IPS-15b (cell line): ENCODE measurements around the gene RRP8.
A peak's percentile ranks its signal among the peaks of the same experiment; 100 is the strongest.

Source experiments
- H3K27me3 ChIP-seq: one replicate; pipeline ENCODE4 v1.6.1; 2013; ENCODE audit warnings: low read length; ENCODE audit not compliant: control insufficient read depth, insufficient read depth
- H3K36me3 ChIP-seq: one replicate; pipeline ENCODE4 v1.6.1; 2013; ENCODE audit warnings: low read length; ENCODE audit not compliant: control insufficient read depth, insufficient read depth
- H3K4me1 ChIP-seq: one replicate; pipeline ENCODE4 v1.6.1; 2013; ENCODE audit warnings: mild to moderate bottlenecking, low read length; ENCODE audit not compliant: control insufficient read depth, insufficient read depth
- H3K4me3 ChIP-seq: one replicate; pipeline ENCODE4 v1.5.1; 2013; ENCODE audit warnings: low read depth, low read length
- H3K9ac ChIP-seq: one replicate; pipeline ENCODE4 v1.6.1; 2013; ENCODE audit warnings: low read depth, mild to moderate bottlenecking, low read length
- H3K9me3 ChIP-seq: one replicate; pipeline ENCODE4 v1.6.1; 2013; ENCODE audit warnings: mild to moderate bottlenecking, low read length; ENCODE audit not compliant: control insufficient read depth, insufficient read depth

The RRP8 gene

GRCh38 chr11:6604081-6604626 is 738 bp upstream of the RRP8 start:
- Histone ChIP-seq H3K9me3 (no peaks in the 10 kb centered on the region), H3K9ac (peak overlapping the region; percentile 85), H3K27me3 (no peaks in the 10 kb centered on the region), H3K4me1 (peaks cover 14% of the 10 kb centered on the region), H3K4me3 (peak overlapping the region; percentile 98), H3K36me3 (peaks cover 30% of the 10 kb centered on the region)

GRCh38 chr11:6602096-6602940 is 1.1 kb downstream of the RRP8 start:
- Histone ChIP-seq H3K27me3 (no peaks in the 10 kb centered on the region), H3K36me3 (peaks cover 19% of the 10 kb centered on the region), H3K4me1 (peaks cover 11% of the 10 kb centered on the region), H3K9me3 (no peaks in the 10 kb centered on the region), H3K4me3 (peak overlapping the region; percentile 98), H3K9ac (no peak overlapping the region)

- H3K4me1 ChIP-seq, result peaks cover 4% of the 10 kb centered on the region
- H3K4me3 ChIP-seq, result no peak overlapping the region
- no peaks in the 10 kb centered on the region for H3K27me3 ChIP-seq
- H3K9ac ChIP-seq, result no peak overlapping the region
- H3K9me3 ChIP-seq, result no peaks in the 10 kb centered on the region
- H3K36me3 ChIP-seq, result peaks cover 19% of the 10 kb centered on the region
Observed at GRCh38 chr11:6601041-6601461, 2.4 kb downstream of the RRP8 start.

DNA sequence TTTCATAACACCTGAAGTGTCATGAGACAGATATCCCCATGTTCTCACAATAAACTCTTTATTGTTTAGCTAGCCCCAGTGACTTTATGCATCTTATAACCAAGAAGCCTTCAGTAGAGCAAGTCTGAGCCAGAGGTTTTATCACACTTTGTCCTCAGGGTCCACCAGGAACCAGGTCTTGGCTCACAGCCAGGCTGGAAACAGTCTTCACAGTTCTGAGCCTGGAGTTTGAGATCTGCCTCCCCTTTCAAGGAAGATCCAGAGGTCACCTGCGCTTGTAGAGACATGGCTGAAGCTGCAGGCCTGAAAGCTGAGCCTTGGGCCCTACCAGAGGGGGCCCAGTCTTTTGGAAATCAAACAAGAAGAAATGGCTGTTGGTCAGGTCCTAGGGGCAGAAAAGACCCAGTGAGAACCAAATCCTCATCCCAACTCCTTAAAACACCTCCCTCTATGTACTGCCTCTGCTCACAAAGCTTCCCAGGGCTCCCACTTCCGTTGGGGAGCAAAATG is 3.5 kb downstream of the RRP8 start:
- Histone ChIP-seq H3K27me3 (no peaks in the 10 kb centered on the region), H3K4me3 (no peak overlapping the region), H3K36me3 (peaks cover 19% of the 10 kb centered on the region), H3K9ac (no peak overlapping the region), H3K9me3 (no peaks in the 10 kb centered on the region), H3K4me1 (peaks cover 3% of the 10 kb centered on the region)

- peaks cover 19% of the 10 kb centered on the region for H3K36me3 ChIP-seq
- no peak overlapping the region for H3K4me3 ChIP-seq
Observed at GRCh38 chr11:6599449-6599848, 4.0 kb downstream of the RRP8 start.

GRCh38 chr11:6598555-6598954 is 4.9 kb downstream of the RRP8 start:
- Histone ChIP-seq H3K27me3 (no peaks in the 10 kb centered on the region), H3K36me3 (peaks cover 19% of the 10 kb centered on the region), H3K4me3 (no peak overlapping the region), H3K9me3 (no peaks in the 10 kb centered on the region), H3K9ac (no peak overlapping the region), H3K4me1 (no peaks in the 10 kb centered on the region)

More at GRCh38 chr11:6599449-6599848, 4.0 kb downstream of the RRP8 start:
- Histone ChIP-seq H3K27me3 (no peaks in the 10 kb centered on the region), H3K4me1 (no peaks in the 10 kb centered on the region), H3K9me3 (no peaks in the 10 kb centered on the region), H3K9ac (no peak overlapping the region)

- Histone ChIP-seq H3K9ac (no peak overlapping the region), H3K4me3 (no peak overlapping the region), H3K9me3 (no peaks in the 10 kb centered on the region), H3K4me1 (no peaks in the 10 kb centered on the region), H3K36me3 (peaks cover 19% of the 10 kb centered on the region), H3K27me3 (no peaks in the 10 kb centered on the region)
Observed at GRCh38 chr11:6596239-6596877, 7.1 kb downstream of the RRP8 start.

- no peaks in the 10 kb centered on the region for H3K9me3 ChIP-seq
- H3K27me3 ChIP-seq, result no peaks in the 10 kb centered on the region
- no peaks in the 10 kb centered on the region for H3K36me3 ChIP-seq
- no peak overlapping the region for H3K4me3 ChIP-seq
- no peaks in the 10 kb centered on the region for H3K4me1 ChIP-seq
- no peak overlapping the region for H3K9ac ChIP-seq
Observed at GRCh38 chr11:6594142-6594768, 9.2 kb downstream of the RRP8 start.

DNA sequence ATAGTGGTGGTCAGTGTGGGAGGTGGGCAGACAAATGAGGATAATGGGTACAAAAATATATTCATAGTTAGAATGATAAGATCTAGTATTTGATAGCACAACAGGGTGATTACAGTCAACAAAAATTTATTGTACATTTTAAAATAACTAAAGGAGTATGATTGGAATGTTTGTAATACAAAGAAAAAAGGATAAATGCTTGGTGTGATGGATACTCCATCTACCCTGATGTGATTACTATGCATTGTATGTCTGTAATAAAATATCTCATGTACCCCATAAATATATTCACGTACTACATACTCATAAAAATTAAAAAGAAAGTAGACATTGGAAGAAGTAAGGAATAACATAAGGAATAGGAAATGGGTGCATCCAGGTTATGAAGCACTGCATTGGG is 15.4 kb downstream of the RRP8 start:
- Histone ChIP-seq H3K9ac (no peak overlapping the region), H3K4me3 (no peak overlapping the region), H3K36me3 (no peaks in the 10 kb centered on the region), H3K9me3 (no peaks in the 10 kb centered on the region), H3K4me1 (no peaks in the 10 kb centered on the region), H3K27me3 (no peaks in the 10 kb centered on the region)

DNA sequence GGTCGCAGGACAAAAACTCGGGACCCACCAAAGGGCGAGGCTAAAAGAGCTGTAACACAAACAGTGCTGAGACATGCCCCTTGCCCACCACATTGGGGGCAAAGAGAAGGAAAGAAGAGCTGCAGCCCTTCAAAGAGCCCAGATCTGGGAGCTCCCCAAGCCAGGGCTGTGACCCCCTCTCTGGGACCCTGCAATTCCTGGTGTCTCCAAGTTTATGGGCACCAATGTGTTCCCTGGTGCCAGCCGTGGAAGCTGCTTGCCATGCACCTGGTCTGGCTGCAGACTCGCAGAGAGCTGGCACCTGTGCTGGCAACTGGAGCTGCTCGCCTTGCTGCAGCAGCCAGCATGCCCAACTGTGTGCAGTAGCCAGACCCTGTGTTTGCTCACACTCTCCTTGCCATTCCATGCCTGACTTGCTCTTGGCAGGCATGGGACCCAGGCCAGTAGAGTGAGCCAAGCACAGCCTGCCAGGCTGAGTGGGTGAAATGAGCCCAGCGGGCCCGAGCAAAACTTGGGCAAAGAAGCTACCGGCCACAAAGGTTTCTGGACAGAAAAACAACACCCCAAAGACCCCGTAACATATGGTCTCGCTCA is 16.0 kb downstream of the RRP8 start:
- no peaks in the 10 kb centered on the region for H3K27me3 ChIP-seq
- no peaks in the 10 kb centered on the region for H3K36me3 ChIP-seq
- H3K4me3 ChIP-seq, result no peak overlapping the region
- H3K9ac ChIP-seq, result no peak overlapping the region
- no peaks in the 10 kb centered on the region for H3K4me1 ChIP-seq
- H3K9me3 ChIP-seq, result no peaks in the 10 kb centered on the region
